ENCODE data around the gene NACC2.

NACC2 gene

GRCh38 chr9:136092741-136093140, 2.3 kb downstream of the NACC2 start:
- DNase-seq (ENCODE audit: low read depth) = no peak

- no peak for DNase-seq (ENCODE audit: low read depth)
Measured at GRCh38 chr9:136092353-136092650, 2.8 kb downstream of the NACC2 start.

- DNase-seq (ENCODE audit: low read depth) = no peak
Measured at GRCh38 chr9:136091582-136092352, 3.3 kb downstream of the NACC2 start.

- no peak for DNase-seq (ENCODE audit: low read depth)
Measured at GRCh38 chr9:136090768-136091581, 4.1 kb downstream of the NACC2 start.

- no peak for DNase-seq (ENCODE audit: low read depth)
Measured at GRCh38 chr9:136090056-136090735, 4.9 kb downstream of the NACC2 start.

- no peak for DNase-seq (ENCODE audit: low read depth)
Measured at GRCh38 chr9:136089697-136090045, 5.4 kb downstream of the NACC2 start.

- no peak for DNase-seq (ENCODE audit: low read depth)
Measured at GRCh38 chr9:136088939-136089696, 6.0 kb downstream of the NACC2 start.

GRCh38 chr9:136088481-136088938, 6.6 kb downstream of the NACC2 start:
- no peak for DNase-seq (ENCODE audit: low read depth)

- DNase-seq (ENCODE audit: low read depth) = no peak
Measured at GRCh38 chr9:136087741-136088480, 7.2 kb downstream of the NACC2 start.

GRCh38 chr9:136086951-136087740, 7.9 kb downstream of the NACC2 start:
- no peak for DNase-seq (ENCODE audit: low read depth)

GRCh38 chr9:136086213-136086881, 8.7 kb downstream of the NACC2 start:
- no peak for DNase-seq (ENCODE audit: low read depth)

- no peak for DNase-seq (ENCODE audit: low read depth)
Measured at GRCh38 chr9:136085815-136086212, 9.3 kb downstream of the NACC2 start.

GRCh38 chr9:136084063-136084944, 10.8 kb downstream of the NACC2 start:
- no peak for DNase-seq (ENCODE audit: low read depth)

- DNase-seq (ENCODE audit: low read depth) = no peak
Measured at GRCh38 chr9:136083558-136084062, 11.5 kb downstream of the NACC2 start.

GRCh38 chr9:136082496-136083361, 12.4 kb downstream of the NACC2 start:
- DNase-seq (ENCODE audit: low read depth) = no peak

- no peak for DNase-seq (ENCODE audit: low read depth)
Measured at GRCh38 chr9:136081826-136082495, 13.1 kb downstream of the NACC2 start.

GRCh38 chr9:136081113-136081825, 13.8 kb downstream of the NACC2 start:
- no peak for DNase-seq (ENCODE audit: low read depth)

Measured in stimulated activated CD8-positive, alpha-beta memory T cell treated with anti-CD3 and anti-CD28 coated beads, Interleukin-7, amount 100 ng/mL, for 24 hours (primary cell).